ENCODE results near the gene GPR171.

Gene GPR171

GRCh38 chr3:151213881-151214280 lies 10.9 kb upstream of the GPR171 start:
- DNase-seq (ENCODE audit: low read depth in 1 of 2, low spot score in 1 of 2) = no peak

- no peak for DNase-seq (ENCODE audit: low read depth in 1 of 2, low spot score in 1 of 2)
These were observed 10.1 kb upstream of the GPR171 start for GRCh38 chr3:151213151-151213550.

- DNase-seq (ENCODE audit: low read depth in 1 of 2, low spot score in 1 of 2) = no peak
These were observed 7.8 kb upstream of the GPR171 start for GRCh38 chr3:151210676-151211381.

GRCh38 chr3:151209654-151210053 lies 6.6 kb upstream of the GPR171 start:
- no peak for DNase-seq (ENCODE audit: low read depth in 1 of 2, low spot score in 1 of 2)

GRCh38 chr3:151206201-151206600 lies 3.2 kb upstream of the GPR171 start:
- DNase-seq (ENCODE audit: low read depth in 1 of 2, low spot score in 1 of 2) = no peak

- no peak for DNase-seq (ENCODE audit: low read depth in 1 of 2, low spot score in 1 of 2)
These were observed 2.5 kb upstream of the GPR171 start for GRCh38 chr3:151205482-151205881.

GRCh38 chr3:151204530-151205402 lies 1.8 kb upstream of the GPR171 start:
- no peak for DNase-seq (ENCODE audit: low read depth in 1 of 2, low spot score in 1 of 2)

GRCh38 chr3:151201051-151201730 lies 1.8 kb downstream of the GPR171 start:
- DNase-seq (ENCODE audit: low read depth in 1 of 2, low spot score in 1 of 2) = no peak

GRCh38 chr3:151200586-151200985 lies 2.4 kb downstream of the GPR171 start:
- no peak for DNase-seq (ENCODE audit: low read depth in 1 of 2, low spot score in 1 of 2)

GRCh38 chr3:151199554-151200438 lies 3.2 kb downstream of the GPR171 start:
- DNase-seq (ENCODE audit: low read depth in 1 of 2, low spot score in 1 of 2) = no peak

GRCh38 chr3:151198849-151199248 lies 4.2 kb downstream of the GPR171 start:
- DNase-seq (ENCODE audit: low read depth in 1 of 2, low spot score in 1 of 2) = no peak

GRCh38 chr3:151197981-151198767 lies 4.8 kb downstream of the GPR171 start:
- no peak for DNase-seq (ENCODE audit: low read depth in 1 of 2, low spot score in 1 of 2)

GRCh38 chr3:151197228-151197627 lies 5.8 kb downstream of the GPR171 start:
- DNase-seq (ENCODE audit: low read depth in 1 of 2, low spot score in 1 of 2) = no peak

GRCh38 chr3:151196434-151196833 lies 6.6 kb downstream of the GPR171 start:
- no peak for DNase-seq (ENCODE audit: low read depth in 1 of 2, low spot score in 1 of 2)

- no peak for DNase-seq (ENCODE audit: low read depth in 1 of 2, low spot score in 1 of 2)
These were observed 7.2 kb downstream of the GPR171 start for GRCh38 chr3:151195826-151196225.

- no peak for DNase-seq (ENCODE audit: low read depth in 1 of 2, low spot score in 1 of 2)
These were observed 10.5 kb downstream of the GPR171 start for GRCh38 chr3:151192545-151192944.

- DNase-seq (ENCODE audit: low read depth in 1 of 2, low spot score in 1 of 2) = no peak
These were observed 11.9 kb downstream of the GPR171 start for GRCh38 chr3:151191095-151191494.

GRCh38 chr3:151183265-151183671 lies 19.7 kb downstream of the GPR171 start:
- DNase-seq (ENCODE audit: low read depth in 1 of 2, low spot score in 1 of 2) = no peak

GRCh38 chr3:151182349-151183079 lies 20.5 kb downstream of the GPR171 start:
- no peak for DNase-seq (ENCODE audit: low read depth in 1 of 2, low spot score in 1 of 2)
